ENCODE measurements around the gene NIT2.
"Not testable (repeated sequence)": the region's sequence is repeated elsewhere in the genome, so short reads cannot be mapped to it uniquely, and the experiment has no call there.

Gene NIT2

GRCh38 chr3:100334488-100335351, at the start of gene NIT2:
Gene NIT2 (plus strand): TSS chr3:100334757. CDS start chr3:100334792, 35 bp downstream.
- FAIRE-seq = no peak

- FAIRE-seq = no peak
Measured at GRCh38 chr3:100288288-100288894, 46.2 kb upstream of the NIT2 start.

- FAIRE-seq = no peak
Measured at GRCh38 chr3:100289339-100289738, 45.2 kb upstream of the NIT2 start.

GRCh38 chr3:100295089-100295488, 39.5 kb upstream of the NIT2 start:
- FAIRE-seq = no peak

- FAIRE-seq = no peak
Measured at GRCh38 chr3:100297784-100298183, 36.8 kb upstream of the NIT2 start.

GRCh38 chr3:100299016-100299415, 35.5 kb upstream of the NIT2 start:
- no peak for FAIRE-seq

- FAIRE-seq = no peak
Measured at GRCh38 chr3:100306695-100307094, 27.9 kb upstream of the NIT2 start.

- FAIRE-seq = no peak
Measured at GRCh38 chr3:100310355-100310965, 24.1 kb upstream of the NIT2 start.

- FAIRE-seq = no peak
Measured at GRCh38 chr3:100311011-100311410, 23.5 kb upstream of the NIT2 start.

- FAIRE-seq = no peak
Measured at GRCh38 chr3:100316641-100317069, 17.9 kb upstream of the NIT2 start.

- FAIRE-seq = no peak
Measured at GRCh38 chr3:100317912-100318311, 16.6 kb upstream of the NIT2 start.

- no peak for FAIRE-seq
Measured at GRCh38 chr3:100319951-100320350, 14.6 kb upstream of the NIT2 start.

GRCh38 chr3:100324044-100324443, 10.5 kb upstream of the NIT2 start:
- no peak for FAIRE-seq

- FAIRE-seq = no peak
Measured at GRCh38 chr3:100325827-100326226, 8.7 kb upstream of the NIT2 start.

- not testable (repeated sequence) for FAIRE-seq
Measured at GRCh38 chr3:100327377-100327776, 7.2 kb upstream of the NIT2 start.

GRCh38 chr3:100329800-100330489, 4.6 kb upstream of the NIT2 start:
- no peak for FAIRE-seq

- no peak for FAIRE-seq
Measured at GRCh38 chr3:100330651-100331050, 3.9 kb upstream of the NIT2 start.

GRCh38 chr3:100331660-100332059, 2.9 kb upstream of the NIT2 start:
- no peak for FAIRE-seq

- FAIRE-seq = no peak
Measured at GRCh38 chr3:100333051-100333450, 1.5 kb upstream of the NIT2 start.

- FAIRE-seq = no peak
Measured at GRCh38 chr3:100333970-100334487, 528 bp upstream of the NIT2 start.

GRCh38 chr3:100335434-100335833, 877 bp downstream of the NIT2 start:
- no peak for FAIRE-seq

- not testable (repeated sequence) for FAIRE-seq
Measured at GRCh38 chr3:100336229-100336628, 1.7 kb downstream of the NIT2 start.

GRCh38 chr3:100338911-100339310, 4.4 kb downstream of the NIT2 start:
- FAIRE-seq = no peak

Measured in endometrium (tissue), 2 donors.